ENCODE results near the gene RGS10. TPM values are rescaled to one million over a fixed set of nuclear protein-coding genes. Genes with fewer than 3 reads are reported as not detected.

The RGS10 gene
- total RNA-seq, 1 donor from 2014 or later = 39.7 TPM

Other genes with a start within 250 kb of the RGS10 start
- gene TIAL1, start 54.2 kb upstream of the RGS10 start, total RNA-seq = 39.1 TPM
- 4.7 TPM for gene BAG3, start 108.7 kb upstream of the RGS10 start, total RNA-seq
- 11.5 TPM for gene INPP5F, start 183.3 kb upstream of the RGS10 start, total RNA-seq

Measured in skeletal muscle tissue (tissue), 1 donor.